H9 (cell line): ENCODE measurements around the gene HPGD. TPM values are rescaled to one million over a fixed set of nuclear protein-coding genes. Genes with fewer than 3 reads are reported as not detected.

Source experiments
- DNase-seq: peaks from one replicate; pipeline ENCODE4 v3.0.0-alpha.2; 2017
- H2AFZ ChIP-seq: one replicate; pipeline ENCODE4 v1.6.1; 2013; ENCODE audit warnings: mild to moderate bottlenecking, low read length, control low read depth, moderate library complexity
- H2AK5ac ChIP-seq: 2 replicates; pipeline ENCODE4 v1.6.1; 2013; ENCODE audit warnings: low read length, control low read depth, mixed read lengths; ENCODE audit not compliant: insufficient read length
- H2BK120ac ChIP-seq: one replicate; pipeline ENCODE4 v1.6.1; 2013; ENCODE audit warnings: low read depth, mild to moderate bottlenecking, low read length, control low read depth, inconsistent platforms; ENCODE audit not compliant: poor library complexity, severe bottlenecking
- H2BK12ac ChIP-seq: 2 replicates; pipeline ENCODE4 v1.6.1; 2013; ENCODE audit warnings: low read length, control low read depth, mixed read lengths, low read depth; ENCODE audit not compliant: insufficient read length
- H2BK15ac ChIP-seq: 2 replicates; pipeline ENCODE4 v1.6.1; 2013; ENCODE audit warnings: low read depth, low read length, control low read depth
- H2BK20ac ChIP-seq: one replicate; pipeline ENCODE4 v1.6.1; 2013; ENCODE audit warnings: low read depth, mild to moderate bottlenecking, low read length, control low read depth, inconsistent platforms; ENCODE audit not compliant: poor library complexity, severe bottlenecking
- H2BK5ac ChIP-seq: 2 replicates; pipeline ENCODE4 v1.6.1; 2013; ENCODE audit warnings: low read length, control low read depth, mixed read lengths; ENCODE audit not compliant: insufficient read length
- H3K14ac ChIP-seq: 2 replicates; pipeline ENCODE4 v1.6.1; 2013; ENCODE audit warnings: low read length, control low read depth; ENCODE audit not compliant: insufficient read depth
- H3K18ac ChIP-seq: 2 replicates; pipeline ENCODE4 v1.6.1; 2013; ENCODE audit warnings: low read depth, mild to moderate bottlenecking, mixed read lengths, low read length, control low read depth; ENCODE audit not compliant: insufficient read length
- H3K23ac ChIP-seq: 2 replicates; pipeline ENCODE4 v1.6.1; 2013; ENCODE audit warnings: low read length, control low read depth, mixed read lengths, low read depth; ENCODE audit not compliant: insufficient read length
- H3K23me2 ChIP-seq: 2 replicates; pipeline ENCODE4 v1.6.1; 2013; ENCODE audit warnings: low read depth, mild to moderate bottlenecking, mixed read lengths, low read length, control low read depth; ENCODE audit not compliant: insufficient read length, poor library complexity, severe bottlenecking
- H3K27ac ChIP-seq: 2 replicates; pipeline ENCODE4 v1.5.1; 2013; ENCODE audit warnings: low read length, control low read depth, mixed read lengths, low read depth; ENCODE audit not compliant: insufficient read length
- H3K27me3 ChIP-seq: 2 replicates; pipeline ENCODE4 v1.6.1; 2013; ENCODE audit warnings: low read length, control low read depth, inconsistent platforms; ENCODE audit not compliant: insufficient read depth
- H3K4ac ChIP-seq: 2 replicates; pipeline ENCODE4 v1.6.1; 2013; ENCODE audit warnings: low read depth, mild to moderate bottlenecking, control low read depth, inconsistent platforms, low read length, moderate library complexity
- H3K4me1 ChIP-seq: 2 replicates; pipeline ENCODE4 v1.6.1; 2013; ENCODE audit warnings: low read length, control low read depth, inconsistent platforms; ENCODE audit not compliant: insufficient read depth
- H3K4me2 ChIP-seq: 2 replicates; pipeline ENCODE4 v1.6.1; 2013; ENCODE audit warnings: low read length, control low read depth, mixed read lengths; ENCODE audit not compliant: insufficient read length, insufficient read depth
- H3K56ac ChIP-seq: 2 replicates; pipeline ENCODE4 v1.6.1; 2013; ENCODE audit warnings: low read depth, mild to moderate bottlenecking, mixed read lengths, low read length, control low read depth; ENCODE audit not compliant: insufficient read length
- H3K79me1 ChIP-seq: 2 replicates; pipeline ENCODE4 v1.6.1; 2013; ENCODE audit warnings: low read depth, mild to moderate bottlenecking, moderate library complexity, low read length, control low read depth, inconsistent platforms; ENCODE audit not compliant: insufficient read depth, poor library complexity, severe bottlenecking
- H3K79me2 ChIP-seq: 2 replicates; pipeline ENCODE4 v1.6.1; 2013; ENCODE audit warnings: low read length, control low read depth, inconsistent platforms; ENCODE audit not compliant: insufficient read depth
- H3K9ac ChIP-seq: 2 replicates; pipeline ENCODE4 v1.6.1; 2013; ENCODE audit warnings: low read length, control low read depth, mixed read lengths; ENCODE audit not compliant: insufficient read length; ENCODE audit errors: extremely low read depth
- H3K9me3 ChIP-seq: one replicate; pipeline ENCODE4 v1.6.1; 2013; ENCODE audit warnings: low read depth, low read length, inconsistent platforms; ENCODE audit not compliant: control insufficient read depth
- H3T11ph ChIP-seq: one replicate; pipeline ENCODE4 v1.6.1; 2013; ENCODE audit warnings: mild to moderate bottlenecking, low read length, control low read depth, inconsistent platforms
- H4K20me1 ChIP-seq: one replicate; pipeline ENCODE4 v1.6.1; 2013; ENCODE audit not compliant: control insufficient read depth, insufficient read length, insufficient read depth
- H4K5ac ChIP-seq: 2 replicates; pipeline ENCODE4 v1.6.1; 2013; ENCODE audit warnings: low read depth, mild to moderate bottlenecking, mixed read lengths, low read length, control low read depth; ENCODE audit not compliant: insufficient read length
- H4K8ac ChIP-seq: replicated peaks from 2 replicates; pipeline ENCODE4 v1.6.1; 2013; ENCODE audit warnings: low read length, control low read depth, mixed read lengths, low read depth; ENCODE audit not compliant: insufficient read length
- H4K91ac ChIP-seq: 2 replicates; pipeline ENCODE4 v1.6.1; 2013; ENCODE audit warnings: low read depth, mild to moderate bottlenecking, moderate library complexity, mixed read lengths, low read length, control low read depth; ENCODE audit not compliant: insufficient read length
- H3K27ac Mint-ChIP-seq, 3 experiments: 2 replicates in 2 of 3; 3 replicates in 1 of 3; pipeline ENCODE4 v1.8.0; 2020 to 2021; ENCODE audit warnings: mixed read lengths in 3 of 3, mild to moderate bottlenecking in 1 of 3, moderate library complexity in 1 of 3
- H3K27me3 Mint-ChIP-seq: 2 replicates; pipeline ENCODE4 v1.8.0; 2021; ENCODE audit warnings: low read depth, mild to moderate bottlenecking, moderate library complexity, mixed read lengths
- H3K36me3 Mint-ChIP-seq, 3 experiments: 2 replicates in 2 of 3; 3 replicates in 1 of 3; pipeline ENCODE4 v1.8.0; 2020 to 2021; ENCODE audit warnings: low read depth in 3 of 3, mixed read lengths in 3 of 3; ENCODE audit not compliant: insufficient read depth in 1 of 3
- H3K4me1 Mint-ChIP-seq, 2 experiments: 2 replicates each; pipeline ENCODE4 v1.8.0; 2020; ENCODE audit warnings: mixed read lengths in 2 of 2
- H3K4me3 Mint-ChIP-seq, 2 experiments: 2 replicates in 1 of 2; 3 replicates in 1 of 2; pipeline ENCODE4 v1.8.0; 2020 to 2021; ENCODE audit warnings: mild to moderate bottlenecking in 2 of 2, mixed read lengths in 2 of 2, moderate library complexity in 1 of 2
- H3K9me3 Mint-ChIP-seq, 2 experiments: 2 replicates in 1 of 2; 3 replicates in 1 of 2; pipeline ENCODE4 v1.8.0; 2020; ENCODE audit warnings: mild to moderate bottlenecking in 2 of 2, mixed read lengths in 2 of 2, moderate library complexity in 1 of 2
- CTCF ChIP-seq: fragments of 200-600 bp; sonication (generic); conservative IDR thresholded peaks from 3 replicates; pipeline ENCODE4 v1.8.0; 2021; ENCODE audit warnings: antibody characterized with exemption, mild to moderate bottlenecking
- WGBS: extraction: QIAGEN DNeasy Blood & Tissue Kit; methylation state at CpG from one replicate; pipeline ENCODE4 v1.1.7; 2013; ENCODE audit warnings: missing lambda C conversion rate, low lambda C conversion rate, mixed read lengths; ENCODE audit not compliant: insufficient read length; ENCODE audit errors: extremely low coverage; 5-methylcytosine and 5-hydroxymethylcytosine counted together
- total RNA-seq: library from RNA; stranded (reverse); gene quantifications from 2 replicates; pipeline ENCODE4 v1.2.1, GENCODE V29; 2021

HPGD gene
- total RNA-seq, 1 experiment from 2014 or later = 16.8 TPM

GRCh38 chr4:174563399-174563798, 41.1 kb upstream of the HPGD start:
- Mint-ChIP-seq H3K4me1 (peaks cover 43 to 48% of the 10 kb centered on the region in 2 experiments), H3K36me3 (peaks cover 6 to 8% (median 7%) of the 10 kb centered on the region in 3 experiments; a peak in 6 of 7 replicates), H3K27ac (peak overlapping the region; percentile 28 to 95 (median 28); a peak in 5 of 7 replicates)

More at GRCh38 chr4:174563399-174563798, 41.1 kb upstream of the HPGD start:
- Histone ChIP-seq H3K79me1 (no peaks in the 10 kb centered on the region), H2AFZ (no peak overlapping the region), H3K79me2 (no peaks in the 10 kb centered on the region), H2BK15ac (no peak overlapping the region), H4K91ac (no peak overlapping the region), H3K56ac (no peak overlapping the region), H3K14ac (no peak overlapping the region), H4K20me1 (no peaks in the 10 kb centered on the region), H2BK20ac (no peak overlapping the region), H2AK5ac (no peak overlapping the region), H2BK12ac (no peak overlapping the region), H2BK5ac (no peak overlapping the region), H3K9me3 (no peaks in the 10 kb centered on the region), H3K4ac (no peak overlapping the region), H3K4me2 (no peak overlapping the region), H3K27me3 (no peaks in the 10 kb centered on the region), H2BK120ac (no peak overlapping the region), H3K23me2 (no peaks in the 10 kb centered on the region), H3K23ac (no peak overlapping the region), H3T11ph (no peak overlapping the region), H4K8ac (no peak overlapping the region), H3K27ac (no peak overlapping the region), H3K4me1 (peaks cover 6% of the 10 kb centered on the region; the same call in 1 of the 2 replicates), H3K18ac (no peak overlapping the region), H3K9ac (no peak overlapping the region), H4K5ac (no peak overlapping the region)
- TF ChIP-seq CTCF = no peak
- DNase-seq = no peak
- H3K27me3 Mint-ChIP-seq = no peaks in the 10 kb centered on the region
- no peak overlapping the region for H3K4me3 Mint-ChIP-seq
- H3K9me3 Mint-ChIP-seq = peaks cover 0 to 5% of the 10 kb centered on the region in 2 experiments; a peak in 4 of 5 replicates
- WGBS = no CpG with 5 or more reads among the region's 1 CpG
